WTC11 (cell line): ENCODE results near the gene LYZL4. TPM values are rescaled to one million over a fixed set of nuclear protein-coding genes. Genes with fewer than 3 reads are reported as not detected.

Experiments
- ATAC-seq: fragments of 200-7000 bp; cut with Tn5 transposase; 2 replicates; pipeline ENCODE4 v1.10.0; 2021; ENCODE audit warnings: mild to moderate bottlenecking, moderate library complexity
- CTCF ChIA-PET: fragments of 300-600 bp; sonication (Branson Sonifier 250); formaldehyde crosslinking; loops from one replicate; lab custom pipeline; 2021; ENCODE audit warnings: antibody characterized with exemption; lab: Charles Lee
- POLR2A ChIA-PET: fragments of 350-600 bp; sonication (Branson Sonifier 250); formaldehyde crosslinking; loops from one replicate; lab custom pipeline; 2021; ENCODE audit warnings: antibody characterized with exemption; lab: Charles Lee
- DNase-seq: peaks from one replicate; pipeline ENCODE4 v3.0.0; 2021; ENCODE audit warnings: low spot score
- H3K27ac Mint-ChIP-seq: 2 replicates; pipeline ENCODE4 v1.8.0; 2021; ENCODE audit warnings: mixed read lengths
- H3K27me3 Mint-ChIP-seq: 2 replicates; pipeline ENCODE4 v1.8.0; 2021; ENCODE audit warnings: low read depth, mild to moderate bottlenecking, moderate library complexity, mixed read lengths
- H3K36me3 Mint-ChIP-seq: 2 replicates; pipeline ENCODE4 v1.8.0; 2021; ENCODE audit warnings: mixed read lengths
- H3K4me1 Mint-ChIP-seq: 2 replicates; pipeline ENCODE4 v1.8.0; 2022; ENCODE audit warnings: mixed read lengths
- H3K4me3 Mint-ChIP-seq: 2 replicates; pipeline ENCODE4 v1.8.0; 2021; ENCODE audit warnings: mild to moderate bottlenecking, moderate library complexity, mixed read lengths
- H3K9me3 Mint-ChIP-seq: 2 replicates; pipeline ENCODE4 v1.8.0; 2021; ENCODE audit warnings: mixed read lengths
- EMX1 ChIP-seq: fragments of 250-450 bp; sonication (Bioruptor Pico); IDR thresholded peaks from 2 replicates; pipeline ENCODE4 v1.8.0; 2021; ENCODE audit warnings: mild to moderate bottlenecking
- FOXJ3 ChIP-seq: sonication (generic); formaldehyde crosslinking; IDR thresholded peaks from 2 replicates; pipeline ENCODE4 v1.9.0; 2021; ENCODE audit warnings: missing genetic modification reagents, mild to moderate bottlenecking, borderline replicate concordance
- FOXK1 ChIP-seq: sonication (generic); formaldehyde crosslinking; IDR thresholded peaks from 2 replicates; pipeline ENCODE4 v1.8.0; 2022; ENCODE audit warnings: mild to moderate bottlenecking, moderate library complexity, missing genetic modification reagents
- FOXP4 ChIP-seq: sonication (generic); formaldehyde crosslinking; IDR thresholded peaks from 2 replicates; pipeline ENCODE4 v1.8.0; 2022; ENCODE audit warnings: mild to moderate bottlenecking, missing genetic modification reagents
- GRHL2 ChIP-seq: fragments of 250-450 bp; sonication (Bioruptor Pico); IDR thresholded peaks from 2 replicates; pipeline ENCODE4 v1.8.0; 2022; ENCODE audit warnings: mild to moderate bottlenecking, moderate library complexity; ENCODE audit not compliant: insufficient replicate concordance, severe bottlenecking
- HMGA2 ChIP-seq: fragments of 250-450 bp; sonication (Bioruptor Pico); IDR thresholded peaks from 2 replicates; pipeline ENCODE4 v1.4.0; 2021; ENCODE audit warnings: mild to moderate bottlenecking, moderate library complexity
- HMGXB4 ChIP-seq: sonication (generic); formaldehyde crosslinking; IDR thresholded peaks from 2 replicates; pipeline ENCODE4 v1.8.1; 2023; ENCODE audit warnings: mild to moderate bottlenecking, moderate library complexity, missing genetic modification reagents
- IRF2 ChIP-seq: sonication (generic); formaldehyde crosslinking; IDR thresholded peaks from 2 replicates; pipeline ENCODE4 v1.8.0; 2022; ENCODE audit warnings: low read depth, missing genetic modification reagents, borderline replicate concordance
- MAX ChIP-seq: sonication (generic); formaldehyde crosslinking; IDR thresholded peaks from 2 replicates; pipeline ENCODE4 v1.8.0; 2022; ENCODE audit warnings: mild to moderate bottlenecking, missing genetic modification reagents
- TEAD1 ChIP-seq: sonication (generic); formaldehyde crosslinking; IDR thresholded peaks from 2 replicates; pipeline ENCODE4 v1.8.0; 2022; ENCODE audit warnings: mild to moderate bottlenecking, missing genetic modification reagents
- USF1 ChIP-seq: sonication (generic); formaldehyde crosslinking; IDR thresholded peaks from 2 replicates; pipeline ENCODE4 v1.8.0; 2022; ENCODE audit warnings: mild to moderate bottlenecking, missing genetic modification reagents
- ZBTB21 ChIP-seq: sonication (generic); formaldehyde crosslinking; IDR thresholded peaks from 2 replicates; pipeline ENCODE4 v1.8.1; 2023; ENCODE audit warnings: mild to moderate bottlenecking, missing genetic modification reagents, borderline replicate concordance
- ZNF532 ChIP-seq: fragments of 250-450 bp; sonication (Bioruptor Pico); IDR thresholded peaks from 2 replicates; pipeline ENCODE4 v1.9.0; 2021; ENCODE audit warnings: mild to moderate bottlenecking, borderline replicate concordance
- total RNA-seq: library from RNA; stranded (reverse); gene quantifications from 3 replicates; pipeline ENCODE4 v1.2.3, GENCODE V29; 2021

The LYZL4 gene
- total RNA-seq, 1 experiment from 2014 or later, result not detected

GRCh38 chr3:42366550-42366949 lies 43.9 kb downstream of the LYZL4 start:
- CTCF ChIA-PET, result no interaction called here

More at GRCh38 chr3:42366550-42366949, 43.9 kb downstream of the LYZL4 start:
- no peak for TF ChIP-seq ZNF532 (CRISPR knock-in tag)
- no peak for TF ChIP-seq FOXK1 (CRISPR knock-in tag)
- no peak for TF ChIP-seq FOXP4 (CRISPR knock-in tag)
- no peak for TF ChIP-seq TEAD1 (CRISPR knock-in tag)
- TF ChIP-seq HMGA2 (CRISPR knock-in tag), result no peak
- no peak for TF ChIP-seq HMGXB4 (CRISPR knock-in tag)
- TF ChIP-seq FOXJ3 (CRISPR knock-in tag), result no peak
- no peak for TF ChIP-seq MAX (CRISPR knock-in tag)
- no peak for TF ChIP-seq IRF2 (CRISPR knock-in tag)
- TF ChIP-seq ZBTB21 (CRISPR knock-in tag), result no peak
- TF ChIP-seq EMX1 (CRISPR knock-in tag), result no peak
- TF ChIP-seq GRHL2 (CRISPR knock-in tag), result no peak
- no peak for TF ChIP-seq USF1 (CRISPR knock-in tag)
- H3K9me3 Mint-ChIP-seq, result peaks cover 22% of the 10 kb centered on the region
- H3K27me3 Mint-ChIP-seq, result no peaks in the 10 kb centered on the region; the same call in 1 of the 2 replicates
- H3K4me3 Mint-ChIP-seq, result no peak overlapping the region
- no peak for ATAC-seq
- no peak for DNase-seq
- H3K4me1 Mint-ChIP-seq, result peaks cover 24% of the 10 kb centered on the region
- peaks cover 13% of the 10 kb centered on the region for H3K36me3 Mint-ChIP-seq
- no peak overlapping the region for H3K27ac Mint-ChIP-seq
- POLR2A ChIA-PET, result no interaction called here
